Fibroblast of mammary gland (primary cell): ENCODE measurements around the gene DIDO1.

ENCODE experiments used
- DNase-seq: peaks from one replicate; pipeline ENCODE4 v3.0.0-alpha.2; 2010; ENCODE audit warnings: low read depth
- H3K4me3 ChIP-seq: 2 replicates; pipeline ENCODE4 v1.5.1; 2011; ENCODE audit warnings: low read depth, mild to moderate bottlenecking, low read length, moderate library complexity; ENCODE audit not compliant: control insufficient read depth
- TF ChIP-seq, protein P1 (sequence below): conservative IDR thresholded peaks from 2 replicates; pipeline ENCODE4 v1.5.1; 2011; ENCODE audit warnings: low read depth, low read length, inconsistent platforms; ENCODE audit not compliant: control insufficient read depth, insufficient read depth

The DIDO1 gene

DNA sequence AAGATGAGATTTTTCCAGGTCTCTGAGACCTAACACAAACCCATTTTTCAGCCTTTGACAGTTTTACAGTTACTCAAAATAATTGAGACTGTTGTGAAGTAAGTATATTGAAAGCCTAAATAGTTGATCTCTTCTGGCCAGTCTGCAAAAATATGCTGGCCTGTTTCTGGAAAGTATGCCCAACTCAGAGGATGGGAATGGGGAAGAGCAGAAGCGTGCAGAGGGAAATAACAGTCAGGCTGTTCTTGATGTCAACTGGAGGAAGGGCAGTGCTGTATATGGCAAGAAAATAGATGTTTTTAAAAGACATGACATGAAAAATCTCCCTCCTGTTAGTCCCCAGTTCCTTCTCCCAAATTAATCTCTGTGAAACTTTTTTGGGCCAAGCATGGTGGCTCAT, 15.5 kb upstream of the DIDO1 start:
- no peak overlapping the region for H3K4me3 ChIP-seq
- no peak for DNase-seq
- TF ChIP-seq, protein P1, sequence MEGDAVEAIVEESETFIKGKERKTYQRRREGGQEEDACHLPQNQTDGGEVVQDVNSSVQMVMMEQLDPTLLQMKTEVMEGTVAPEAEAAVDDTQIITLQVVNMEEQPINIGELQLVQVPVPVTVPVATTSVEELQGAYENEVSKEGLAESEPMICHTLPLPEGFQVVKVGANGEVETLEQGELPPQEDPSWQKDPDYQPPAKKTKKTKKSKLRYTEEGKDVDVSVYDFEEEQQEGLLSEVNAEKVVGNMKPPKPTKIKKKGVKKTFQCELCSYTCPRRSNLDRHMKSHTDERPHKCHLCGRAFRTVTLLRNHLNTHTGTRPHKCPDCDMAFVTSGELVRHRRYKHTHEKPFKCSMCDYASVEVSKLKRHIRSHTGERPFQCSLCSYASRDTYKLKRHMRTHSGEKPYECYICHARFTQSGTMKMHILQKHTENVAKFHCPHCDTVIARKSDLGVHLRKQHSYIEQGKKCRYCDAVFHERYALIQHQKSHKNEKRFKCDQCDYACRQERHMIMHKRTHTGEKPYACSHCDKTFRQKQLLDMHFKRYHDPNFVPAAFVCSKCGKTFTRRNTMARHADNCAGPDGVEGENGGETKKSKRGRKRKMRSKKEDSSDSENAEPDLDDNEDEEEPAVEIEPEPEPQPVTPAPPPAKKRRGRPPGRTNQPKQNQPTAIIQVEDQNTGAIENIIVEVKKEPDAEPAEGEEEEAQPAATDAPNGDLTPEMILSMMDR, result no peak

DNA sequence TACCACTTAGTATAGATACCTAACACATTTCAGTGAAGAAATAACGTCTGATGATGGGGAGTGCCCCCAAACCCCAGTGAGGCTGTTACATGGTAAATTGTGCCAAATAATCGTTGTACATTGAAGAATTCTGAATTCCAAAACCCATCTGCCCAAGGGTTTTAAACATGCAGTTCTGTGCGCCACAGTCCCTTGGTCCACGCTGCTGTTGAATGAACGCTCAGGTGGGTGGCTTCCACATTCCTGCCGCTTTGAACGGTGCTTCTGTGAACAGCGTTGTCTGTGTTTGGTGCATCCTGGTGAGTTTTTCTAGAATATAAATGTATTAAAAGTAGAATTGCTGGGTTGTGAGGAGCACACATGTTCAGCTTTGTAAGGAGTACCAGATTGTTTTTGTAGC, 14.6 kb upstream of the DIDO1 start:
- no peak overlapping the region for H3K4me3 ChIP-seq
- TF ChIP-seq, protein P1, result no peak

DNA sequence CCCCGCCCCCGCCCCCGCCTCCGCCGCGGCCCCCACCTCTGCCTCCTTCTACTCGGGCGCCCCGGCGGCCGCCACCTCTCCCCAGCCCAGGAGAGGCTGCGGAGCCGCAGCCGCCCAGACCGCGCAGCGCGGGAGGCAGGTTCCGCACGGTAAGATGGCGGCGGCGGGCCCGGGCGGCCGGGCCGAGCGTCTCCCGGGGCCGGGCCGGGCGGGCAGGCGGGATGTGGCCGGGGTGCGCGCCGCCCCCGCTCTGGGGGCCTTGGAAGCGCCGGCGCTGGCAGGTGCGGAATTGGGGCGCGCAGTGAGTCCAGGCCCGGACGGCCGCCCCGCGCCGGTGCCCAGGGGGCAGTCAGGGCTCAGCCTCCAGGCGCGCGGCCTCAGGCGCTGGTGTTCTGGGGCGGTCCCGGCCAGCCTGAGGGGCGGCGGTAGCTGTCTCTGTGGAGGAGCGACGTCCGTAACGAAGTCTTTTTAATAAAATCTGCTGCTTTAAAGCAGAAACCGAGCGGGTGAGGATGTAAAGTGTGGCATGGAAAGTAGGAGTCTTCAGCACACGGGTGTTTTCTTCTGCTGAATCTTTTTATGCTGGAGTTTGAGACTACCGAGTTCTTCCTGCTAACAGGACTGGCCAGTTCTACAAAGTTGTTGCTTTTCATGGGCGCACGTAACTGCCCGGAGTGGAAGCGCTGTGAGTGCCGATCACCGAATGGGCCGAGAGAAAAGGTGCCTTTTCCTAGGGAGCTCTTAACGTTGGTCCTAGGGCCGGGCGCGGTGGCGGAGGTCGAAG, 12.0 kb upstream of the DIDO1 start, which contains the start of gene GID8:
TSS of gene GID8 (plus strand) at position 43 of the 784 bp plus-strand sequence. CDS start 3,356 bp downstream, outside the sequence.
- TF ChIP-seq, protein P1, result no peak
- peak; percentile 32 for DNase-seq
- H3K4me3 ChIP-seq, result peak within 1 kb of the TSS; percentile 90

More for the DNA sequence above, 14.6 kb upstream of the DIDO1 start:
- no peak for DNase-seq

DNA sequence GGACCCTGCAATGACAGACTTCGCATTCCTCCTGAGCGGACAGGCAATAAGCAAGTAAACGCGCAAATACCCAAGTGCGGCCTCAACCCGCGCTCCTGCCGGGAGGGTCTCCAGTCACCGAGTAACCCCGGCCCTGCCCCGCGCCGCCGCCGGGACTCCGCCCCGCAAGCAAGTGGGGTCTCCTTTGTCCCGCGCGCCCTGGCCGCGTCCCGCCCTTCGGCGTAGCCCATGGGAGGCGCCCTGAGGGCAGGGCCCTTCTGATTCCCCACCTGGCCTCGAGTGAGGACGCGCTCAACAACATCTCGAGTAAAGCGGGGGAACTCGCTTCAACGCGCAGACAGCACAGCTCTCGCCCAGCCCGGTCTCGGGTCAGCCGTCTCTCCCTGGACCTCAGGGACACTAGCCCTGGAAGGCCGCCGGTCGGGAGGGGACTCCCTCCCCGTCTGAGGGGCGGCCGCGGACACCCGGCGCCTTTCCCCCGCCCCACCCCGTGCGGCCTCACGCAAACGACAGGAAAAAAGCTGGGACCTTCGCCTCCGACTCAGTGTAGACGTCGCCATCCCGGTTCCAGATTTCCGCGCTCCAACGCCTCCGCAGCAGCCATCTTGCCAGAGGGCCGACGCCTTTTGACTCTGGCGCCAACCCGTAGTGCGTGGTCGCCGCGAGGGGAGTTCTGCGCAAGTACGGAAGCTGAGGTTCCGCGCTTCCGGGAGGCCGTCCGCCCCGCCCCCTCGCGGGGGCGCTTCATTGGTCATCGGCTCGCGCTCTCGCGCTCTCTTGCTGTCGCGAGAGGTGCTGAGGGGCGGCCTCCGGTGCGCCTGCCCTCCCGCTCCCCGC, 11.2 kb upstream of the DIDO1 start:
- DNase-seq, result peak; percentile 95
- TF ChIP-seq, protein P1, result no peak

DNA sequence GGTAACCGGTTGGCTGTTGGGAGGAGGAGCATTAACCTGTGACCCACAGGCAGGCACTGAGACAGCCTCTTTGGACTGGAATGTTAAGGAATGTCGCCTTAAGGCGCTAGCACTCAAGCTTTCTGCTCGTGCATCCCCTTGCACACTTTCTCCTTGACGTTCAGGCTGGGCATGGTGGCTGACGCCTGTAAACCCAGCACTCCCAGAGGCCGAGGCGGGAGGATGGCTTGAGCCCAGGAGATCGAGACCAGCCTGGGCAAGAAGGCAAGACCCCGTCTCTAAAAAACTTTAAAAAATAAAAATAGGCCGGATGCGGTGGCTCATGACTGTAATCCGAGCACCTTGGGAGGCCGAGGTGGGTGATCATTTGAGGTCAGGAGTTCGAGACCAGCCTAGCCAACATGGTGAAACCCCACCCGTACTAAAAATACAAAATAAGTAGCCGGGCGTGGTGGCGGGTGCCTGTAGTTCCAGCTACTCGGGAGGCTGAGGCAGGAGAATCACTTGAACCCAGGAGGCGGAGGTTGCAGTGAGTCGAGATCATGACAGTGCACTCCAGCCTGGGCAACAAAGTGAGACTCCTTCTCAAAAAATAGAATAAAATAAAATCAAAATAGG, 9.8 kb upstream of the DIDO1 start:
- H3K4me3 ChIP-seq, result peak overlapping the region; percentile 71
- TF ChIP-seq, protein P1, result no peak
- no peak for DNase-seq

More for the DNA sequence above, 11.2 kb upstream of the DIDO1 start:
- peak overlapping the region; percentile 90 for H3K4me3 ChIP-seq

DNA sequence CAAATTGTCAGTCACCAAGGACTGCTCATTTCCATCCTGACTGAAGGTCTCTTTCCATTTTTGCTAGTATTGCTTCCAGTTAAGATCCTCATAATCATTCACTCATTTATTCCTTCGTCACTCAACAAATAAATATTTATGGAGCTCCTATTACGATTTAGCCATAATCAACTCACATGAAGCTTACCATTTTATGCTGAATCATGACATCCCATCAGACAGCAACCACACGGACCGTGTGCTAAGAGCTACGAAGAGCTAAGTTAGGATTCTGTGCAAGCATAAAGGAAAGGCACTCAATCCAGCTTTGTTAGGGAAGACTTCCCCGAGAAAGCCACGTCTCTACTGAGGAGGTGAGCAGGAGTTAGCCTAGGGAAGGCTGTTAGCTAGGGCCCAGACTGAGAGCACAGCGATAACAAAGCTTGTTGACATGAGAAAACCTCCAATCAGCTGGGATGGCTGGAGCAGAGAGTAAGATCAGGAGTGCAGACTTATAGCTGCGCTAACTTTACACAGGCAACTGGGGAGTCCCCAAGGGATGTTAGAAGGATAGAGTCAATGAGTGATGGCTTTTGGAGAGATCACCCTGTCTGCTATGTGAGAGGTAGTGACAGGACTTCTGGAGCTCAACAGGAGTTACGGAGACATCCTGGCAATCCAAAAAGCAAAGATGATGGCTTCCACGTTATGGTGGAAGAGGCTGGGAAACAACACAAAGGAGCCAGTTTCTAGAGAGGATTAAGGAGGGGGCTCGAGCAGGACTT, 9.1 kb upstream of the DIDO1 start:
- H3K4me3 ChIP-seq, result no peak overlapping the region
- TF ChIP-seq, protein P1, result no peak
- no peak for DNase-seq
